ENCODE data around the gene LAMA3. TPM values are rescaled to one million over a fixed set of nuclear protein-coding genes. Genes with fewer than 3 reads are reported as not detected.

LAMA3 gene
- total and polyA plus RNA-seq, 10 of the 15 experiments (the other 5 are each of a cell fraction or from before 2014, with no cell fraction given), result 0.37 to 6.5 (median 5.4) TPM

DNA sequence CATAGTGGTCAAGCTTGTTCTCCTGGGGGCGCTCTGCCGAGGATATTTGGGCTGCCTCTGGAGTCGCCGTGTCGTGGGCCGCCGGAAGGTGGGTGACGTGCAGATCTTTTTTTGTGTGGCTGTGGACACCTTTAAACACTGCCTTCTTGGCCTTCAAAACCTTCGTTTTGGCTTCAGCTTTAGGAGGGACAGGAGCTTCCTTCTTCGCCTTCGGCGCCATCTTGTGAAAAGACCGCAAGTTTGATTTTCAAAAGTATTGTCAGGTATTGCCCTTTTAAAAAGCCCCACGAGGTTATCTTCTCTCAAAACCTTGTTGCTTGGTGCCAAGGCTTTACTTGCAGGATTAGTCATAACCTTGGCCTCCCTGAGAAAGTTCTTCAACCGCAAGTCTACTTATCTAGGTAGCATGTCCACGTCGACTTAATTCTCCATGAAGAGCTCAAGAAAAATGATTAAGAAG, 20.8 kb downstream of the LAMA3 start:
- FAIRE-seq (no peak), DNase-seq (ENCODE audit: low read depth, low spot score) (no peak), ATAC-seq (no peak; the same call in 2 of the 3 replicates)
- Histone ChIP-seq H3K27ac (ENCODE audit: control insufficient read depth, insufficient read depth) (no peak overlapping the region), H2AFZ (ENCODE audit: control insufficient read depth, low read depth, low read length) (no peak overlapping the region), H3K79me2 (ENCODE audit: control insufficient read depth, insufficient read depth, low read length) (no peaks in the 10 kb centered on the region), H3K4me3 (no peak overlapping the region), H3K36me3 (ENCODE audit: control insufficient read depth in 2 of 2, insufficient read depth in 2 of 2, low read length in 1 of 2) (no peaks in the 10 kb centered on the region), H3K9me3 (replicated peaks; ENCODE audit: control insufficient read depth, insufficient read depth, low read length) (peaks cover 3% of the 10 kb centered on the region; the same call in 1 of the 3 replicates), H3K9ac (ENCODE audit: control insufficient read depth, insufficient read depth, low read length) (no peak overlapping the region), H3K4me1 (ENCODE audit: control insufficient read depth, insufficient read depth, low read length) (no peaks in the 10 kb centered on the region), H4K20me1 (ENCODE audit: control insufficient read depth, insufficient read depth) (no peaks in the 10 kb centered on the region), H3K4me2 (ENCODE audit: control insufficient read depth, insufficient read depth) (no peak overlapping the region), H3K27me3 (replicated peaks in 1 of 2; ENCODE audit: control insufficient read depth in 2 of 2, insufficient read depth in 2 of 2, low read length in 1 of 2) (no peaks in the 10 kb centered on the region; a peak in 1 of 4 replicates)
- BruUV-seq (replicated peaks), result no TSS peak
- ChIA-PET POLR2A (interaction anchor here (0.6 kb wide), 1 partner anchor 127 kb away, joined by 3 read pairs; no protein-coding TSS in a partner anchor), RAD21 (ENCODE audit: unreplicated experiment) (interaction anchor here (1.3 kb wide), 1 partner anchor 25 kb away, joined by 3 read pairs; no protein-coding TSS in a partner anchor), SMC1A (ENCODE audit: uncharacterized antibody, unreplicated experiment) (no interaction called here), CTCF (interaction anchor here (0.6 to 1.8 kb wide), 3 partner anchors 10 to 102 kb away, joined by 3 to 5 read pairs (median 4); no protein-coding TSS in a partner anchor)
- 74% methylated on average over 17 of the region's 17 CpGs for WGBS (ENCODE audit: insufficient coverage, insufficient replicate concordance, low lambda C conversion rate, missing lambda C conversion rate)
- intact Hi-C loops (cut with micrococcal nuclease; ENCODE audit: unreplicated experiment) (loop anchor here (10.0 kb wide), 1 partner anchor 205 kb away; no protein-coding TSS in a partner anchor), in situ Hi-C loops (cut with MboI) (no loop called here)
- TF ChIP-seq RUNX3 (IDR thresholded peaks at IDR 0.05; ENCODE audit: low read length) (no peak), YY1 (IDR thresholded peaks at IDR 0.05; ENCODE audit: low read depth, low read length) (peak; percentile 37; the same call in 1 of the 2 replicates)

DNA sequence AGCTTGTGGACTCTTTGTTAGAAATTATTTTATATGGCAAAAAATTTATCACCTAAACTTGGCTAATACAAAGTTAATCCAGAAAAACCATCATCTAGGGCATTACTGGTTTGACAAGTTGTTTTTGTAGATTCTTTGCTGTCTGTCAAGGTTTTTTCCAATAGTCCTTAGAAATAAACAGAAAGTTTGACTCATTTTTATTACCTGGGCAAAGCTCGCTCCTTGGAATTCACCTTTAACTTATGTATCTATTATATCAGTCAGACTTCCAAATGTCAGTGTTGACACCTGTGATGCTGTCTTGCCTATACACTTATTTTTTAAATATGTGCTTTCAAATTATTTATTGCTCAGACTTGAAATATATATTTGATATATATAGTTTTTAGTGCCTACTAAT, 21.7 kb downstream of the LAMA3 start:
- Histone ChIP-seq H3K4me3 (no peak overlapping the region), H3K36me3 (ENCODE audit: control insufficient read depth in 2 of 2, insufficient read depth in 2 of 2, low read length in 1 of 2) (no peaks in the 10 kb centered on the region), H2AFZ (ENCODE audit: control insufficient read depth, low read depth, low read length) (no peak overlapping the region), H4K20me1 (ENCODE audit: control insufficient read depth, insufficient read depth) (no peaks in the 10 kb centered on the region), H3K4me1 (ENCODE audit: control insufficient read depth, insufficient read depth, low read length) (no peaks in the 10 kb centered on the region), H3K27me3 (replicated peaks in 1 of 2; ENCODE audit: control insufficient read depth in 2 of 2, insufficient read depth in 2 of 2, low read length in 1 of 2) (no peaks in the 10 kb centered on the region; a peak in 1 of 4 replicates), H3K27ac (ENCODE audit: control insufficient read depth, insufficient read depth) (no peak overlapping the region), H3K9ac (ENCODE audit: control insufficient read depth, insufficient read depth, low read length) (no peak overlapping the region), H3K4me2 (ENCODE audit: control insufficient read depth, insufficient read depth) (no peak overlapping the region), H3K79me2 (ENCODE audit: control insufficient read depth, insufficient read depth, low read length) (no peaks in the 10 kb centered on the region), H3K9me3 (replicated peaks; ENCODE audit: control insufficient read depth, insufficient read depth, low read length) (peaks cover 3% of the 10 kb centered on the region; the same call in 1 of the 3 replicates)
- CTCF ChIA-PET, result interaction anchor here (1.2 to 1.8 kb wide), 2 partner anchors 20 to 101 kb away, joined by 4 to 5 read pairs; no protein-coding TSS in a partner anchor
- DNase-seq (ENCODE audit: low read depth, low spot score), result no peak
- intact Hi-C loops (cut with micrococcal nuclease; ENCODE audit: unreplicated experiment), result loop anchor here (10.0 kb wide), 1 partner anchor 204 kb away; no protein-coding TSS in a partner anchor
- SMC1A ChIA-PET (ENCODE audit: uncharacterized antibody, unreplicated experiment), result interaction anchor here (1.6 kb wide), 1 partner anchor 8 kb away, joined by 3 read pairs; no protein-coding TSS in a partner anchor
- no peak for ATAC-seq
- 55% methylated on average over 1 of the region's 1 CpG for WGBS (ENCODE audit: insufficient coverage, insufficient replicate concordance, low lambda C conversion rate, missing lambda C conversion rate)
- POLR2A ChIA-PET, result no interaction called here
- TF ChIP-seq SMARCA5 (IDR thresholded peaks at IDR 0.05), result no peak
- no peak for TF ChIP-seq NR2F1 (conservative IDR thresholded peaks at IDR 0.05)
- TF ChIP-seq TCF12 (IDR thresholded peaks at IDR 0.05; ENCODE audit: low read depth, low read length), result no peak
- TF ChIP-seq WRNIP1 (IDR thresholded peaks at IDR 0.05; ENCODE audit: borderline replicate concordance, low read depth, low read length), result no peak
- no peak for FAIRE-seq
- BruUV-seq (replicated peaks), result no TSS peak
- in situ Hi-C loops (cut with MboI), result no loop called here
- RAD21 ChIA-PET (ENCODE audit: unreplicated experiment), result interaction anchor here (1.2 kb wide), 2 partner anchors 8 to 89 kb away, joined by 3 to 4 read pairs; no protein-coding TSS in a partner anchor

Measured in GM12878 (cell line).